HG02571 (cell line): ENCODE data around the gene LDLRAD1.
"Not testable (repeated sequence)": the region's sequence is repeated elsewhere in the genome, so short reads cannot be mapped to it uniquely, and the experiment has no call there.

Experiments used
- ATAC-seq: cut with Tn5 transposase; IDR thresholded peaks from one replicate; pipeline ENCODE4 v1.9.1; 2021; ENCODE audit warnings: mild to moderate bottlenecking, moderate library complexity; ENCODE audit not compliant: unreplicated experiment

Gene LDLRAD1

DNA sequence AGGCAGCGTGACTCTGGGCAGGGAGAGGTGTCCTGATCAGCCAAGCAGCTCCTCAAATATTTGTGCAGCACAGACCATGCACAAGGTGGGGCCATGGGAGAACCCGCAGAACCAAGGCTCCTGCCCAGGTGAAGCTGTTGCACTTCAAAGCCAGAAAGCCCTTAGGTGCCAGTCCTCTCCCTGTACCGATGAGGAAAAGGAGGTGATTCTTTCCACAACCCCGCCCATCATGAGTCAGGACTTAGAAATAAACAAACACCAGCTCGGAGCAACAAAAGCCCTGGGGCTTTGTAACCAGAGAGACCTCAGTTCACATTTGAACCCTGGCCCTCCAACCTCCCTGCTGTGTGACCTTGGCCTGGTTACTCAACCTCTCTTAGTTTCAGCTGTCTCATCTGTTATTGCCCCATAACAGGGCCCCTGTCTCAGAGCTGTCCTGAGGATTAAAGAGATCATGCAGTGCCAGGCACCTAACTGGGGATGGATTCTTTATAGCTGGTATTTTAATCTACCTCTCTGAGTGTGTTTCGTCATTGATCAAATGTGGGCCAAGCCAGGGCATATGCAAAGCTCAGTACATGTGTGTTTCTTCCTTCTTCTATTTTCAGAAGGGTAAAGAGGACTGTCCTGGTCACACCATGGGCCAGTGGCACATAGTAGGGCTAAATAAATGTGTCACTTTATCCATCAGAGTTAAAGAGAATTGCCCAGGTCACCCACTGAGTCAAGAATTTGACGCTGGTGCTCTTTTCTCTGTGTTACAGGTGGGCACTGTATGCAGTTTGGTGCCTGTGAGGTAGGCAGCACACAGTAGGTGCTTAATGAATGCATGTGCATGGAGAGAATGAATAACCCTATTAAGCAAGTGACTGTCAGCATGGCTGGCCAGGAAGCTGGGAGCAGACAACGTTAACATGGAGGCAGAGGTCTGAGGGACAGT is 1.4 kb downstream of the LDLRAD1 start:
- ATAC-seq, result no peak

GRCh38 chr1:54014009-54014629 is 3.9 kb downstream of the LDLRAD1 start:
- ATAC-seq, result no peak

DNA sequence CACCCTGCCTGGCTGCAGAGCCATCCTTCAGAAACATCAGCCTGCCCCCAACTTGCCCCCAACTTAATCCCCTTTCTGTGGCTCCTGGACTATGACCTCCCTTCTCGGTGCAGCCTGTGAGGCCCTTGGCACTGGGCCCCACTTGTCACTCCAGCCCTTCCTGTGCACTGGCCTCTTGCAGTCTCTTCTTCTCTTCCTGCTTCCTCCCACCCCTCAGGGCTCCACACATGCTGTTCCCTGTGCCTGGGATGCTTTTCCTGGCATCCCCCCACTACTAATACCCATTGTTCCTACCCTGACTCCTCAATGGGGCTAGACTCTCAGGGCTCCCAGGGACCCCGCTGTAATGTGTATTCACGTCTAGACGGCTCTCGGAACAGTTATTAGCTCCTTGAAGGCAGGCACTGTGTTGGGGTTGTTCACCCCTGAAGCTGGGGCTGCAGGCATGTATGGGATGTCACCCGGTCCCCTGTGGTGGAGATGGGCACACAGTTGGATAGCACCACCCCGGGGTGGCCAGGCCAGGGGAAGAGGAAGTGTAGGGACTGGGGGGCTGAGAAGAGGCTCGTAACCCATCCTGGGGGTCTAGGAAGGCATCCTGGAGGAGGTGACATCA is 4.5 kb downstream of the LDLRAD1 start:
- no peak for ATAC-seq

DNA sequence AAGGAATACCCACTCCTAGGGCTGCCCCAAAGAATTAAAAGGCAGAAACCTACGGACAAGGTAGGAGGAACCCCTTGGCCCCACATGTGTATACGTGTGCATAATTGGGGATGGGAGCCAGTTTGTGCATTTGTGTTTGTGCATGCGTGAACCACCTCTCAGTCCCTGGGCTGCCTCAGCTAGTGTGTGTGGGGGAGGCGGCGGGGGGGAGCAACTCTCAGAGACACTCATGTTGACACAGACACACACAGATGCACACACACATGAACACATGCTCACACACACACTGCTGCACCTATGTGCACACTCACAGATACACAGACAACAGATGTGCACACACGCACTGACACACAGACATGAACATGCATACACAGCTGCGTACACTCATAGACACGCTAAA is 5.1 kb downstream of the LDLRAD1 start:
- no peak for ATAC-seq

GRCh38 chr1:54012008-54012325 is 6.0 kb downstream of the LDLRAD1 start:
- ATAC-seq, result no peak

DNA sequence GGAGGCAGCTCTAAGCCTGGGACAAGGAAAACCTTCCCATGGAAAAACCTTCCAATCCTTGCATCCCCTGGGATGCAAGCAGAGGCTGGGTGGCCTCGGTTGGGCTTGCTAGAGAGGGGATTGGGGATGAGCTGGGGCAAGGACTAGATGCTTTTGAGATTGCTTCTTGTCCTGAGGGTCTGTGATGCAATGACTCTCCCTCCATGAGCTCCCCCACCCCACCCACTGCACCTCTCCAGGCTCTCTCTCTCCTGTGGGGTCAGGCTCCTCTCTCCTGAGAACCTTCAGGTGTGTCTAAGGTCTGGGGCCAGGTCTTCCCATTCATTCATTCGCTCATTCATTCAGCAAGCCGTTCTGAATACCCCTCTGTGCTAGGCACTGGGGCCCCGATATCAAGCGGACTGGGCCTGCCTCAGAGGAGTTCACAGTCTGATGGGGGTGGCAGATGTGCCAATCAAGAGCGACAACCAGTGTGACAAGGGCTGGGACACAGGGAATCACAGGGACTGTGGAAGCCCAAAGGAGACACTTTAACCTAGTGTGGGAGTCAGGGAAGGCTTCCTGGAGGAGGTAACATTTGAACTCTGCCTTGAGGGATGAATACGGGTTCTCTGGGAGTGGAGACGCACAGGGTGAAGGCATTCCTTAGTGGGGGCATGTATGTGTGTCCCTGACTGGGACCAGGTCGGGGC is 6.5 kb downstream of the LDLRAD1 start:
- no peak for ATAC-seq

DNA sequence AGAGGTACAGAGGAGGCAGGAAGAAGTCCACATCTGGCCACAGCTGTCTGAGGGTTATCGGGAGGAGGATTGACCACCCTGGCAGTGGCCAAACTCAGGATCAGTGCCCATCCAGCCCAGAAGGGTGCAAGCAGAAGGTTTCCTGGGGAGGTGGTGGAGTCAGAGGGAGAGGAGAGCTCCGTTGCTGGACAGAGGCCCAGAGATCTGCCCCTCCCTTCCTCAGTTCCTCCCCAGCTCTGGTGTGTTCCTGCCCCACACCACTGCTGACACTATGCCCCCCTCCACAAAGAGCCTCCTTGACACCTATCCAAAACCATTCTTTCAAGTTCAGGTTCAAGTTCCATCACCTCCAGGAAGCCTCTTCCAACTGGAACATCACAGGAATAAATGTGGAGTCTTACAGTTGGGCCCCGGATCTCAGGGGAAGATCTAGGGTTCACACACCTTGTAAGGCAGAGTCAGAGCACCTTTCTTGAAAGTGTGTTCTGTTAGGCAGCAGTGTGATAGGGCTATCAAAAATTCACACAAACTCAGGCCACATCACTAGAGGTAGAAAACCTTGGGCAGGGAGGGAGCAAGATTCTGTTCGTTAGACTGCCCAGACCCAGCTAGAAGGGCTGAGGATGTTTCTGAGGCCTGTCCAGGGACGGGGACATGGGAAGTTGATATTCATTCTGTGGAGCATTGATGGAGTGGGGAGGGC is 7.4 kb downstream of the LDLRAD1 start:
- ATAC-seq, result no peak

DNA sequence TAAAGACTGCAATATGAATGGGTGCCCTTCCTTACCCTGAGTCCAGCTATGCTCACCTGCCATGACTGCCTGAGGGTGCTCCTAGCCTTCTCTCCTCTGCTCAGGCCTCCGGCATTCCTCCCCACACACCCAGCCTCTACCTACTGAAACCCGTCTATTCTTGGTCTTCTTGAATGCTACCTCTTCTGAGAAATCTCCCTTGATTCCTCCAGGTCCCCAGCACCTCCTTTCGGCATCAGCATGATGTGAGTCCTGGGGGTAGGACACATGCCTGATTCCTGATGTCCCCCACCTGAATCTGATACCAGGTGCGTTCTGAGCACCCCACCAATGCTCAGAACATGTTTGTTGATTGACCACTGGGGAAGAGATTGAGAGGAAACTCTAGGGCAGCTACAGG is 8.6 kb downstream of the LDLRAD1 start:
- ATAC-seq, result no peak

DNA sequence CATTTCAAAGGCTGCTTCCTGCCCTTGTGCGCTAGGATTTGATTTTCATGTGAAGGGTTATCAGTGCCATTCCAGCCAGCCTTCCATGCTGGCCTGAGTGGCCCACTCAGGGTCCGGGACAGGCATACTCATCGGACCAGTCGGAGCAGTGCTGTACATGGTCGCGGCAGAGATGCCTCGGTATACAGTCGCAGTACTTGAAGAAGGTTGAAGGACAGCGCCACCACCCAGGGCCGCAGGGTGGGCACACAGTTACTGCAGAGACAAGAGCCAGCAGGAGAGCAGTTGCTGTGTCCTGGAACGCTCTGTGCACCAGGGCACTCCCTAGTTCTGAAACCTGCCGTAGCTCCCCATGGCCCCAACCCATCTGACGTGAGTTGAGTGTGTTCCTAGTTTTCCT is 9.1 kb downstream of the LDLRAD1 start:
- ATAC-seq, result no peak

GRCh38 chr1:54007613-54008012 is 10.4 kb downstream of the LDLRAD1 start:
- ATAC-seq, result no peak

- no peak for ATAC-seq
These were observed 11.5 kb downstream of the LDLRAD1 start for GRCh38 chr1:54006508-54006907.

- ATAC-seq, result no peak
These were observed 13.4 kb downstream of the LDLRAD1 start for GRCh38 chr1:54004481-54005049.

DNA sequence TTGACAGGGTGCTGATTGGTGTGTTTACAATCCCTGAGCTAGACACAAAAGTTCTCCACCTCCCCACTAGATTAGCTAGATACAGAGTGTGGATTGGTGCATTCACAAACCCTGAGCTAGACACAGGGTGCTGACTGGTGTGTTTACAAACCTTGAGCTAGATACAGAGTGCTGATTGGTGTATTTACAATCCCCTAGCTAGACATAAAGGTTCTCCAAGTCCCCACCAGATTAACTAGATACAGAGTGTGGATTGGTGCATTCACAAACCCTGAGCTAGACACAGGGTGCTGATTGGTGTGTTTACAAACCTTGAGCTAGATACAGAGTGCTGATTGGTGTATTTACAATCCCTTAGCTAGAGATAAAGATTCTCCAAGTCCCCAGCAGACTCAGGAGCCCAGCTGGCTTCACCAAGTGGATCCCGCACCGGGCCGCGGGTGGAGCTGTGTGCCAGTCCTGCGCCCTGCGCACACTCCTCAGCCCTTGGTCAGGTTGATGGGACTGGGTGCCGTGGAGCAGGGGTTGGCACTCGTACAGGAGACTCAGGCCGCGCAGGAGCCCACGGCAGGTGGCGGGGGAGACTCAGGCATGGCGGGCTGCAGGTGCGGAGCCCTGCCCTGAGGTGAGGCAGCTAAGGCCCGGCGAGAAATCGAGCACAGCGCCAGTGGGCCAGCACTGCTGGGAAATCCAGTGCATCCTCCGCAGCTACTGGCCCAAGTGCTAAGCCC is 14.1 kb downstream of the LDLRAD1 start:
- not testable (repeated sequence) for ATAC-seq

DNA sequence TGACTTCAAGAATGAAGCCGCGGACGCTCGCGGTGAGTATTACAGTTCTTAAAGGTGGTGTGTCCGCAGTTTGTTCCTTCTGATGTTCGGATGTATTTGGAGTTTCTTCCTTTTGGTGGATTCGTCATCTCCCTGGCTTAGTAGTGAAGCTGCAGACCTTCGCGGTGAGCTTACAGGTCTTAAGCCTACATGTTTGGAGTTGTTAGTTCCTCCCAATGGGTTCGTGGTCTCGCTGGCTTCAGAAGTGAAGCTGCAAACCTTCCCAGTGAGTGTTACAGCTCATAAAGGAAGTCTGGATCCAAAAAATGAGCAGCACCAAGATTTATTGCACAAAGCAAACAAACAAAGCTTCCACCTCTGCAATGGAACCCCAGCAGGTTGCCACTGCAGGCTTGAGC is 14.7 kb downstream of the LDLRAD1 start:
- no peak for ATAC-seq

DNA sequence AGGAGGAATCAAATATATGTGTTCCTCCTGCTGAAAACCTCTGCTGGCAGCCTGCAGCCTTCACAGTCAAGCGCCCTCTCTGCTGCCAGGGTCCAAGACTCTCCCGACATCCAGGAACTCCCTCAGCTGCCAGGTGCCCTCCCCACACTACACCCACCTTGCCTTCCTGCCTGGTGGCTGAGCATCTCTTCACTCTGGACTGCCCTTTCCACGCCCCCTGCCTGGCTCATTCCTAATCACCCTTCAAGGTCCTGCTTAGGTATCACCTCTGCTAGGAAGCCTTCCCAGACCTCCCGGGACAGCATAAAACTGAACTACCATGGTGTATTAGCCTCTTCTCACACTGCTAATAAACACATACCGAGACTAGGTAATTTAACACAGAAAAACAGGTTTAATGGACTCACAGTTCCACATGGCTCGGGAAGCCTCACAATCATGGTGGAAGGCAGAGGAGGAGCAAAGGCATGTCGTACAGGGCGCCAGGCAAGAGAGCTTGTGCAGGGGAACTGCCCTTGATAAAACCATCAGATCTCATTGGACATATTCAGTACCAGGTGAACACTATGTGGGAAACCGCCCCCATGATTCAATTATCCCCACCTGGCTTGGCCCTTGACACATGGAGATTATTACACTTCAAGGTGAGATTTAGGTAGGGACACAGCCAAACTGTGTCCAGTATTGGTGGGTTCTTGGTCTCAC is 15.3 kb downstream of the LDLRAD1 start:
- ATAC-seq, result no peak

DNA sequence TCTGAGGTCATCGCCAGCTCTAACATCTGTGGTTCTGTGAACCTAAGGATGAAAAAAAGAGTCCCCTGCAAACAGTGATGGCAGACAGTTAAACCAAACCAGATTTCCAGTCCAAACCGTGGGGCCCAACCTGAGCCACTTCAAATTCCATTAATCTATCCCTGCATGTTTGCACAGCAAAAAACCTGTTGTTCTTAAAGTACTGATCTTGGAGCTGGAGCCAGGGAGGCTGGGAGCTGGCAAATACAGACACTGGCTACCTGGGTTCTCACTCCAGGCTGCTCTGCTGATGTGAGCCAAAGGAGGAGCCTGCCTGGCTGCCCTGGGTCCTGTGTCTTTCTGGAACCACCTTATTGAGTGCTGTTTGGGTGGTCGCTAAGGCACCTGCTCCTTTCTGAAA is 16.4 kb downstream of the LDLRAD1 start:
- no peak for ATAC-seq

DNA sequence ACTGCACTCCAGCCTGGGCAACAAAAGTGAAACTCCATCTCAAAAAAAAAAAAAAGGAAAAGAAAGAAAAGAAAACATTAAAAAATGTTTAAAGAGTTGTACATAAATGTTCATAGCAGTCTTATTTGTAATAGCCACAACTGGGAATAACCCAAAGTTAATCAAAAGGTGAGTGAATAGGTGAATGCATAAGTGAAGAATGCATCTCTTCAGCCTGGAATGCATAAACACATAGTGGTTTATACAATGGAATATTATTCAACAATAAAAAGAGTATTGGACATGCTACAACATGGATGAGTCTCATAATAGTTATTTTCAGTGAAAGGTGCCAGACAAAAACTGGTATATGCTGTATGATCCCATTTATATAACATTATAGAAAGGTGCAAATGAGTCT is 18.1 kb downstream of the LDLRAD1 start:
- ATAC-seq, result no peak

GRCh38 chr1:53998223-53998622 is 19.8 kb downstream of the LDLRAD1 start:
- no peak for ATAC-seq

DNA sequence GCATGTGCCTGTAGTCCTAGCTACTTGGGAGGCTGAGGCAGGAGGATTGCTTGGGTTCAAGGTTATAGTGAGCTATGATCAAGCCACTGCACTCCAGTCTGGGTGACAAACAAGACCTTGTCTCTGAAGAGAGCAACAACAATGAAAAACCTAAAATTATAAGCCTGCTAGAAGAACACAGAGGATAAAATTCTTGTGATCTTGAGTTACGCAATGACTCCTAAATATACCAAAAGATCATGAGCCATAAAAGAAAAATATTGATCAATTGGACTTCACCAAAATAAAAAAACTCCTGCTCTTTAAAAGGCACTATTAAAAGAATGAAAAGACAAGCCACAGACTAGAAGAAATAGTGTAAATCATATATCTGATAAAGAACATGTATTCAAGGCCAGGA is 22.3 kb downstream of the LDLRAD1 start:
- ATAC-seq, result no peak
